WTC11 (cell line): Measurements from ENCODE around the gene NHSL1. TPM values are rescaled to one million over a fixed set of nuclear protein-coding genes. Genes with fewer than 3 reads are reported as not detected.

Experiments
- ATAC-seq: fragments of 200-7000 bp; cut with Tn5 transposase; 2 replicates; pipeline ENCODE4 v1.10.0; 2021; ENCODE audit warnings: mild to moderate bottlenecking, moderate library complexity
- Bru-seq: library from RNA; stranded (reverse); fragments of 400-500 nt; gene quantifications from one replicate; lab custom pipeline; 2021; lab: Mats Ljungman, UMichigan
- CTCF ChIA-PET: fragments of 300-600 bp; sonication (Branson Sonifier 250); formaldehyde crosslinking; loops from one replicate; lab custom pipeline; 2021; ENCODE audit warnings: antibody characterized with exemption; lab: Charles Lee
- POLR2A ChIA-PET: fragments of 350-600 bp; sonication (Branson Sonifier 250); formaldehyde crosslinking; loops from one replicate; lab custom pipeline; 2021; ENCODE audit warnings: antibody characterized with exemption; lab: Charles Lee
- DNase-seq: peaks from one replicate; pipeline ENCODE4 v3.0.0; 2021; ENCODE audit warnings: low spot score
- H3K27ac Mint-ChIP-seq: 2 replicates; pipeline ENCODE4 v1.8.0; 2021; ENCODE audit warnings: mixed read lengths
- H3K27me3 Mint-ChIP-seq: 2 replicates; pipeline ENCODE4 v1.8.0; 2021; ENCODE audit warnings: low read depth, mild to moderate bottlenecking, moderate library complexity, mixed read lengths
- H3K36me3 Mint-ChIP-seq: 2 replicates; pipeline ENCODE4 v1.8.0; 2021; ENCODE audit warnings: mixed read lengths
- H3K4me1 Mint-ChIP-seq: 2 replicates; pipeline ENCODE4 v1.8.0; 2022; ENCODE audit warnings: mixed read lengths
- H3K4me3 Mint-ChIP-seq: 2 replicates; pipeline ENCODE4 v1.8.0; 2021; ENCODE audit warnings: mild to moderate bottlenecking, moderate library complexity, mixed read lengths
- H3K9me3 Mint-ChIP-seq: 2 replicates; pipeline ENCODE4 v1.8.0; 2021; ENCODE audit warnings: mixed read lengths
- ATF1 ChIP-seq: sonication (generic); formaldehyde crosslinking; IDR thresholded peaks from 2 replicates; pipeline ENCODE4 v1.8.1; 2023; ENCODE audit warnings: mild to moderate bottlenecking, moderate library complexity, missing genetic modification reagents
- ETV6 ChIP-seq: sonication (generic); formaldehyde crosslinking; IDR thresholded peaks from 2 replicates; pipeline ENCODE4 v1.8.1; 2022; ENCODE audit warnings: mild to moderate bottlenecking, missing genetic modification reagents
- FOXK1 ChIP-seq: sonication (generic); formaldehyde crosslinking; IDR thresholded peaks from 2 replicates; pipeline ENCODE4 v1.8.0; 2022; ENCODE audit warnings: mild to moderate bottlenecking, moderate library complexity, missing genetic modification reagents
- GABPB1 ChIP-seq: sonication (generic); formaldehyde crosslinking; IDR thresholded peaks from 2 replicates; pipeline ENCODE4 v1.8.1; 2023; ENCODE audit warnings: mild to moderate bottlenecking, missing genetic modification reagents
- IRF1 ChIP-seq: sonication (generic); formaldehyde crosslinking; IDR thresholded peaks from 2 replicates; pipeline ENCODE4 v1.8.0; 2023; ENCODE audit warnings: missing genetic modification reagents
- IRF2 ChIP-seq: sonication (generic); formaldehyde crosslinking; IDR thresholded peaks from 2 replicates; pipeline ENCODE4 v1.8.0; 2022; ENCODE audit warnings: low read depth, missing genetic modification reagents, borderline replicate concordance
- KAT7 ChIP-seq: sonication (generic); formaldehyde crosslinking; IDR thresholded peaks from 2 replicates; pipeline ENCODE4 v1.8.1; 2023; ENCODE audit warnings: missing genetic modification reagents, mild to moderate bottlenecking, borderline replicate concordance
- NFYB ChIP-seq: sonication (generic); formaldehyde crosslinking; conservative IDR thresholded peaks from 2 replicates; pipeline ENCODE4 v1.8.0; 2022; ENCODE audit warnings: low read depth, missing genetic modification reagents
- PRRX2 ChIP-seq: fragments of 250-450 bp; sonication (Bioruptor Pico); IDR thresholded peaks from 2 replicates; pipeline ENCODE4 v1.8.0; 2021; ENCODE audit warnings: mild to moderate bottlenecking
- SMAD3 ChIP-seq: sonication (generic); formaldehyde crosslinking; IDR thresholded peaks from 2 replicates; pipeline ENCODE4 v1.8.0; 2022; ENCODE audit warnings: missing genetic modification reagents, mild to moderate bottlenecking, borderline replicate concordance
- SMAD4 ChIP-seq: sonication (generic); formaldehyde crosslinking; IDR thresholded peaks from 2 replicates; pipeline ENCODE4 v1.8.0; 2022; ENCODE audit warnings: mild to moderate bottlenecking, missing genetic modification reagents
- SP1 ChIP-seq: sonication (generic); formaldehyde crosslinking; conservative IDR thresholded peaks from 2 replicates; pipeline ENCODE4 v1.8.1; 2022; ENCODE audit warnings: missing genetic modification reagents
- USF2 ChIP-seq: sonication (generic); formaldehyde crosslinking; IDR thresholded peaks from 2 replicates; pipeline ENCODE4 v1.8.1; 2023; ENCODE audit warnings: mild to moderate bottlenecking, missing genetic modification reagents, moderate library complexity
- ZNF219 ChIP-seq: sonication (generic); formaldehyde crosslinking; IDR thresholded peaks from 2 replicates; pipeline ENCODE4 v1.8.0; 2023; ENCODE audit warnings: missing genetic modification reagents, mild to moderate bottlenecking, borderline replicate concordance
- ZNF317 ChIP-seq: sonication (generic); formaldehyde crosslinking; IDR thresholded peaks from 2 replicates; pipeline ENCODE4 v1.8.1; 2023; ENCODE audit warnings: low read depth, mild to moderate bottlenecking, moderate library complexity, missing genetic modification reagents, borderline replicate concordance
- long read RNA-seq, 3 experiments: library from RNA in 1 of 3; library from capped mRNA in 1 of 3; library from polyadenylated mRNA in 1 of 3; unstranded in 2 of 3; stranded (forward) in 1 of 3; transcript quantifications; one replicate each; pipeline ENCODE4 v2.0.0, GENCODE V29; 2021
- total RNA-seq: library from RNA; stranded (reverse); gene quantifications from 3 replicates; pipeline ENCODE4 v1.2.3, GENCODE V29; 2021
- TF ChIP-seq, protein P1 (sequence below): sonication (generic); formaldehyde crosslinking; IDR thresholded peaks from 2 replicates; pipeline ENCODE4 v1.8.1; 2022; ENCODE audit warnings: missing genetic modification reagents, borderline replicate concordance
- TF ChIP-seq, protein P2 (sequence below): sonication (generic); formaldehyde crosslinking; IDR thresholded peaks from 2 replicates; pipeline ENCODE4 v1.8.1; 2022; ENCODE audit warnings: low read depth, missing genetic modification reagents, borderline replicate concordance

Gene NHSL1, protein sequence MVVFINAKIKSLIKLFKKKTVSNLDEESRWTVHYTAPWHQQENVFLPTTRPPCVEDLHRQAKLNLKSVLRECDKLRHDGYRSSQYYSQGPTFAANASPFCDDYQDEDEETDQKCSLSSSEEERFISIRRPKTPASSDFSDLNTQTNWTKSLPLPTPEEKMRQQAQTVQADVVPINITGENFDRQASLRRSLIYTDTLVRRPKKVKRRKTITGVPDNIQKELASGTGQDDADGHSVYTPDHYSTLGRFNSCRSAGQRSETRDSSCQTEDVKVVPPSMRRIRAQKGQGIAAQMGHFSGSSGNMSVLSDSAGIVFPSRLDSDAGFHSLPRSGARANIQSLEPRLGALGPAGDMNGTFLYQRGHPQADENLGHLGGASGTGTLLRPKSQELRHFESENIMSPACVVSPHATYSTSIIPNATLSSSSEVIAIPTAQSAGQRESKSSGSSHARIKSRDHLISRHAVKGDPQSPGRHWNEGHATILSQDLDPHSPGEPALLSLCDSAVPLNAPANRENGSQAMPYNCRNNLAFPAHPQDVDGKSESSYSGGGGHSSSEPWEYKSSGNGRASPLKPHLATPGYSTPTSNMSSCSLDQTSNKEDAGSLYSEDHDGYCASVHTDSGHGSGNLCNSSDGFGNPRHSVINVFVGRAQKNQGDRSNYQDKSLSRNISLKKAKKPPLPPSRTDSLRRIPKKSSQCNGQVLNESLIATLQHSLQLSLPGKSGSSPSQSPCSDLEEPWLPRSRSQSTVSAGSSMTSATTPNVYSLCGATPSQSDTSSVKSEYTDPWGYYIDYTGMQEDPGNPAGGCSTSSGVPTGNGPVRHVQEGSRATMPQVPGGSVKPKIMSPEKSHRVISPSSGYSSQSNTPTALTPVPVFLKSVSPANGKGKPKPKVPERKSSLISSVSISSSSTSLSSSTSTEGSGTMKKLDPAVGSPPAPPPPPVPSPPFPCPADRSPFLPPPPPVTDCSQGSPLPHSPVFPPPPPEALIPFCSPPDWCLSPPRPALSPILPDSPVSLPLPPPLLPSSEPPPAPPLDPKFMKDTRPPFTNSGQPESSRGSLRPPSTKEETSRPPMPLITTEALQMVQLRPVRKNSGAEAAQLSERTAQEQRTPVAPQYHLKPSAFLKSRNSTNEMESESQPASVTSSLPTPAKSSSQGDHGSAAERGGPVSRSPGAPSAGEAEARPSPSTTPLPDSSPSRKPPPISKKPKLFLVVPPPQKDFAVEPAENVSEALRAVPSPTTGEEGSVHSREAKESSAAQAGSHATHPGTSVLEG (N-terminal part only)
- total RNA-seq, result 22.9 to 31.1 TPM (median 23.1 TPM) in 3 replicates
- Bru-seq, nascent RNA, result percentile 71 among the genes with signal in this experiment
- long read RNA-seq, experiment 1, full-length matches to known transcripts, result 4 of 26 reads
- long read RNA-seq, experiment 1, partial matches to known transcripts, result 9 of 26 reads
- long read RNA-seq, experiment 1, other reads (novel, unspliced or antisense), result 13 of 26 reads
- long read RNA-seq, experiment 2, partial matches to known transcripts, result 1 of 11 reads
- long read RNA-seq, experiment 2, other reads (novel, unspliced or antisense), result 10 of 11 reads
- long read RNA-seq, experiment 3, partial matches to known transcripts, result 0 of 1 reads
- long read RNA-seq, experiment 3, other reads (novel, unspliced or antisense), result 1 of 1 reads

DNA sequence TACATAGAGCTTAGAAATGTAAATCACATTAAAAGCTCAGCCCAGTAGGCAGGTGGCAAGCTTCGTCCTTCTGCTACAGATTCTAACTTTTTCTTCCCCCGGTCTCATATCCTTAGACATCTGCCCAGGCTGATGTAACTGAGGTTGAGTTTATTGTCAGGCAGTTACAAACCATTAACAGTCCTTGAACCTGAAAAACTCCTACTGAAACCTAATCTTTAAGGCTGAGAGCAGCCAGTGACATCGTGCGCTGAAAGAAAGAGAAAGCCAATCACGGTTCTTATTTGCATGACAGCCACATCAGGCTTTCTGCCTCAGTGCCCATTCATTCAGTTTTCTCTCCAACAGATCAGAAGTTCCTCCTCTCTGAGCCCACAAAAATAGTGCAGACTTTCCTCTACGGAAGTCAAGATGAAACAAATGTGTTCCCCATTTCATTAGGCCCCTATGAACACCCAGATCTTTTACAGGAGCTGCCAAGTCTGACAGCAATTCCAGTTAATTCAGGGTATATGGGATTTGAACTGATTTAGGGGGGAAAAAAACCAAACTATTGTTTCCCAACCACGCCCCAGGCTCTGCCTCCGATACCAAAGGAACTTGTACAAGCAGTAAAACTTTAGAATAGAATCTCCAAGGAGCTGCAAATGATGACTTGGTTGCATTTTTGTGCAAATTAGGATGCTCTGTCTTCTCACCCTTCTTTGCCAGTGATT, at the start of gene NHSL1:
Gene NHSL1, minus strand, starts transcription at position 192 of the 716 bp plus-strand sequence. CDS start 204 bp downstream, outside the sequence.
- H3K9me3 Mint-ChIP-seq, result no peaks in the 10 kb centered on the region
- H3K4me1 Mint-ChIP-seq, result peaks cover 63% of the 10 kb centered on the region
- H3K4me3 Mint-ChIP-seq, result peak within 1 kb of the TSS; percentile 60
- peaks cover 5% of the 10 kb centered on the region for H3K36me3 Mint-ChIP-seq
- ATAC-seq, result peak; percentile 86
- peak within 1 kb of the TSS; percentile 96 for H3K27ac Mint-ChIP-seq
- TF ChIP-seq NFYB (CRISPR knock-in tag) (0 out of 2 replicates have a peak, but pooled peaks have one; percentile 13), GABPB1 (peak; percentile 98), IRF2 (no peak), ATF1 (CRISPR knock-in tag) (no peak)
- ChIA-PET POLR2A (interaction anchor here (0.6 kb wide), 2 partner anchors 21 to 97 kb away, joined by 3 to 6 read pairs; no protein-coding TSS in a partner anchor), CTCF (interaction anchor here (0.9 to 3.1 kb wide), 4 partner anchors 9 to 18 kb away, joined by 3 to 12 read pairs (median 6); no protein-coding TSS in a partner anchor)
- H3K27me3 Mint-ChIP-seq, result no peaks in the 10 kb centered on the region
- no peak for DNase-seq

- CTCF ChIA-PET, result interaction anchor here (0.8 kb wide), 1 partner anchor 29 kb away, joined by 3 read pairs; no protein-coding TSS in a partner anchor
- no peaks in the 10 kb centered on the region for H3K36me3 Mint-ChIP-seq
- no peaks in the 10 kb centered on the region for H3K27me3 Mint-ChIP-seq
- POLR2A ChIA-PET, result no interaction called here
- no peak for TF ChIP-seq FOXK1 (CRISPR knock-in tag)
- no peak for TF ChIP-seq ZNF317 (CRISPR knock-in tag)
- peak; percentile 66; the same call in 1 of the 2 replicates for TF ChIP-seq ETV6 (CRISPR knock-in tag)
- DNase-seq (no peak), ATAC-seq (peak; percentile 25)
- H3K9me3 Mint-ChIP-seq, result no peaks in the 10 kb centered on the region
- H3K27ac Mint-ChIP-seq, result peak overlapping the region; percentile 13; the same call in 1 of the 2 replicates
- peaks cover 39% of the 10 kb centered on the region for H3K4me1 Mint-ChIP-seq
- H3K4me3 Mint-ChIP-seq, result no peak overlapping the region
Observed at GRCh38 chr6:138546733-138547185, 47.5 kb upstream of the NHSL1 start.

- Mint-ChIP-seq H3K4me3 (peak overlapping the region; percentile 32), H3K27me3 (no peaks in the 10 kb centered on the region), H3K9me3 (no peaks in the 10 kb centered on the region), H3K36me3 (no peaks in the 10 kb centered on the region), H3K4me1 (peaks cover 46% of the 10 kb centered on the region), H3K27ac (peak overlapping the region; percentile 96)
- DNase-seq (peak; percentile 71), ATAC-seq (peak; percentile 98)
- POLR2A ChIA-PET, result no interaction called here
- CTCF ChIA-PET, result interaction anchor here (0.8 to 1.0 kb wide), 4 partner anchors 9 to 59 kb away, joined by 3 to 4 read pairs (median 4); no protein-coding TSS in a partner anchor
- no peak; the same call in 1 of the 2 replicates for TF ChIP-seq USF2 (CRISPR knock-in tag)
- TF ChIP-seq, protein P1, sequence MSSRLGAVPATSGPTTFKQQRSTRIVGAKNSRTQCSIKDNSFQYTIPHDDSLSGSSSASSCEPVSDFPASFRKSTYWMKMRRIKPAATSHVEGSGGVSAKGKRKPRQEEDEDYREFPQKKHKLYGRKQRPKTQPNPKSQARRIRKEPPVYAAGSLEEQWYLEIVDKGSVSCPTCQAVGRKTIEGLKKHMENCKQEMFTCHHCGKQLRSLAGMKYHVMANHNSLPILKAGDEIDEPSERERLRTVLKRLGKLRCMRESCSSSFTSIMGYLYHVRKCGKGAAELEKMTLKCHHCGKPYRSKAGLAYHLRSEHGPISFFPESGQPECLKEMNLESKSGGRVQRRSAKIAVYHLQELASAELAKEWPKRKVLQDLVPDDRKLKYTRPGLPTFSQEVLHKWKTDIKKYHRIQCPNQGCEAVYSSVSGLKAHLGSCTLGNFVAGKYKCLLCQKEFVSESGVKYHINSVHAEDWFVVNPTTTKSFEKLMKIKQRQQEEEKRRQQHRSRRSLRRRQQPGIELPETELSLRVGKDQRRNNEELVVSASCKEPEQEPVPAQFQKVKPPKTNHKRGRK (CRISPR knock-in tag), result no peak
- TF ChIP-seq SMAD3 (CRISPR knock-in tag), result no peak
- no peak for TF ChIP-seq SP1 (CRISPR knock-in tag)
- no peak for TF ChIP-seq SMAD4 (CRISPR knock-in tag)
- TF ChIP-seq KAT7 (CRISPR knock-in tag), result 0 out of 2 replicates have a peak, but pooled peaks have one; percentile 42
- no peak for TF ChIP-seq PRRX2 (CRISPR knock-in tag)
- no peak for TF ChIP-seq ZNF219 (CRISPR knock-in tag)
- no peak for TF ChIP-seq IRF1 (CRISPR knock-in tag)
- TF ChIP-seq, protein P2, sequence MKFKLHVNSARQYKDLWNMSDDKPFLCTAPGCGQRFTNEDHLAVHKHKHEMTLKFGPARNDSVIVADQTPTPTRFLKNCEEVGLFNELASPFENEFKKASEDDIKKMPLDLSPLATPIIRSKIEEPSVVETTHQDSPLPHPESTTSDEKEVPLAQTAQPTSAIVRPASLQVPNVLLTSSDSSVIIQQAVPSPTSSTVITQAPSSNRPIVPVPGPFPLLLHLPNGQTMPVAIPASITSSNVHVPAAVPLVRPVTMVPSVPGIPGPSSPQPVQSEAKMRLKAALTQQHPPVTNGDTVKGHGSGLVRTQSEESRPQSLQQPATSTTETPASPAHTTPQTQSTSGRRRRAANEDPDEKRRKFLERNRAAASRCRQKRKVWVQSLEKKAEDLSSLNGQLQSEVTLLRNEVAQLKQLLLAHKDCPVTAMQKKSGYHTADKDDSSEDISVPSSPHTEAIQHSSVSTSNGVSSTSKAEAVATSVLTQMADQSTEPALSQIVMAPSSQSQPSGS (CRISPR knock-in tag), result no peak
Observed at GRCh38 chr6:138545621-138545980, 46.3 kb upstream of the NHSL1 start.
